GF-D8 (cell line): Measurements from ENCODE around the gene ST8SIA6.
"Not testable (repeated sequence)": the region's sequence is repeated elsewhere in the genome, so short reads cannot be mapped to it uniquely, and the experiment has no call there.

Source experiments
- DNase-seq: peaks from one replicate; lab custom pipeline; 2025; lab: John Stamatoyannopoulos, UW

The ST8SIA6 gene

GRCh38 chr10:17456032-17456548, 1.7 kb upstream of the ST8SIA6 start:
- DNase-seq, result no peak

- DNase-seq, result no peak
Measured at GRCh38 chr10:17455015-17455520, 673 bp upstream of the ST8SIA6 start.

- DNase-seq, result no peak
Measured at GRCh38 chr10:17453373-17454091, 863 bp downstream of the ST8SIA6 start.

GRCh38 chr10:17453035-17453372, 1.4 kb downstream of the ST8SIA6 start:
- DNase-seq, result no peak

- DNase-seq, result no peak
Measured at GRCh38 chr10:17452060-17452841, 2.1 kb downstream of the ST8SIA6 start.

GRCh38 chr10:17450024-17450423, 4.4 kb downstream of the ST8SIA6 start:
- no peak for DNase-seq

- DNase-seq, result no peak
Measured at GRCh38 chr10:17445400-17445998, 8.9 kb downstream of the ST8SIA6 start.

GRCh38 chr10:17444388-17444714, 10.0 kb downstream of the ST8SIA6 start:
- no peak for DNase-seq

- DNase-seq, result no peak
Measured at GRCh38 chr10:17443707-17444387, 10.5 kb downstream of the ST8SIA6 start.

- DNase-seq, result no peak
Measured at GRCh38 chr10:17438583-17438982, 15.8 kb downstream of the ST8SIA6 start.

GRCh38 chr10:17436578-17436977, 17.8 kb downstream of the ST8SIA6 start:
- DNase-seq, result not testable (repeated sequence)

- DNase-seq, result no peak
Measured at GRCh38 chr10:17435953-17436352, 18.4 kb downstream of the ST8SIA6 start.

- DNase-seq, result no peak
Measured at GRCh38 chr10:17435187-17435586, 19.2 kb downstream of the ST8SIA6 start.

GRCh38 chr10:17432723-17433122, 21.7 kb downstream of the ST8SIA6 start:
- DNase-seq, result no peak

- DNase-seq, result no peak
Measured at GRCh38 chr10:17431871-17432311, 22.5 kb downstream of the ST8SIA6 start.

GRCh38 chr10:17430647-17431355, 23.6 kb downstream of the ST8SIA6 start:
- no peak for DNase-seq

GRCh38 chr10:17429490-17429889, 24.9 kb downstream of the ST8SIA6 start:
- no peak for DNase-seq

- DNase-seq, result no peak
Measured at GRCh38 chr10:17428351-17429097, 25.9 kb downstream of the ST8SIA6 start.

GRCh38 chr10:17427666-17428350, 26.6 kb downstream of the ST8SIA6 start:
- DNase-seq, result no peak

GRCh38 chr10:17427201-17427600, 27.2 kb downstream of the ST8SIA6 start:
- no peak for DNase-seq
